Smooth muscle cell (in vitro differentiated cells): ENCODE results near the gene YBX1. TPM values are rescaled to one million over a fixed set of nuclear protein-coding genes. Genes with fewer than 3 reads are reported as not detected.

Experiments
- DNase-seq: peaks from one replicate; lab custom pipeline; 2025; ENCODE audit not compliant: unreplicated experiment; lab: John Stamatoyannopoulos, UW
- H2AFZ ChIP-seq: fragments of 200-600 bp; sonication (generic); 2 replicates; pipeline ENCODE4 v1.6.0; 2016; ENCODE audit warnings: antibody characterized with exemption, low read depth, mild to moderate bottlenecking
- H3F3A ChIP-seq: fragments of 200-600 bp; sonication (generic); 2 replicates; pipeline ENCODE4 v1.6.0; 2017; ENCODE audit warnings: antibody characterized with exemption, low read depth
- H3K27ac ChIP-seq: fragments of 200-600 bp; sonication (generic); 2 replicates; pipeline ENCODE4 v1.5.1; 2016; ENCODE audit warnings: low read depth, mild to moderate bottlenecking
- H3K27me3 ChIP-seq: fragments of 200-600 bp; sonication (generic); 2 replicates; pipeline ENCODE4 v1.6.1; 2016; ENCODE audit warnings: low read depth, mild to moderate bottlenecking
- H3K36me3 ChIP-seq: fragments of 200-600 bp; sonication (generic); 2 replicates; pipeline ENCODE4 v1.5.1; 2016; ENCODE audit warnings: low read depth
- H3K4me1 ChIP-seq: fragments of 200-600 bp; sonication (generic); 2 replicates; pipeline ENCODE4 v1.5.1; 2016; ENCODE audit warnings: low read depth
- H3K4me2 ChIP-seq: fragments of 200-600 bp; sonication (generic); 2 replicates; pipeline ENCODE4 v1.6.0; 2016; ENCODE audit warnings: mild to moderate bottlenecking
- H3K4me3 ChIP-seq: fragments of 200-600 bp; sonication (generic); 2 replicates; pipeline ENCODE4 v1.5.1; 2016; ENCODE audit warnings: mild to moderate bottlenecking
- H3K79me2 ChIP-seq: fragments of 200-600 bp; sonication (generic); 2 replicates; pipeline ENCODE4 v1.6.0; 2016; ENCODE audit warnings: low read depth, mild to moderate bottlenecking
- H3K9ac ChIP-seq: fragments of 200-600 bp; sonication (generic); 2 replicates; pipeline ENCODE4 v1.6.0; 2016; ENCODE audit warnings: low read depth
- H3K9me3 ChIP-seq: fragments of 200-600 bp; sonication (generic); replicated peaks from 2 replicates; pipeline ENCODE4 v1.5.1; 2016; ENCODE audit warnings: low read depth
- H4K20me1 ChIP-seq: fragments of 200-600 bp; sonication (generic); 2 replicates; pipeline ENCODE4 v1.6.0; 2016; ENCODE audit warnings: low read depth
- WGBS: methylation state at CpG from one replicate; pipeline ENCODE4 v1.1.7; 2016; ENCODE audit warnings: low lambda C conversion rate; 5-methylcytosine and 5-hydroxymethylcytosine counted together
- polyA plus RNA-seq: library from polyadenylated mRNA; unstranded; fragments of >200 nt; fragmentation: Nextera tagmentation; extraction: Ambion mirVana; gene quantifications from 2 replicates; pipeline ENCODE4 v1.2.1, GENCODE V29; 2016
- total RNA-seq: library from RNA; depleted of rRNA; stranded (reverse); fragments of >200 nt; gene quantifications from 2 replicates; pipeline ENCODE4 v1.2.3, GENCODE V29; 2014
- TF ChIP-seq, protein P1 (sequence below): fragments of 200-600 bp; sonication (generic); IDR thresholded peaks from 2 replicates; pipeline ENCODE4 v1.5.1; 2017; ENCODE audit warnings: borderline replicate concordance, mild to moderate bottlenecking, antibody characterized with exemption; ENCODE audit not compliant: insufficient read depth, poor library complexity, severe bottlenecking

Gene YBX1
- total and polyA plus RNA-seq, 2 experiments from 2014 or later: 284 to 587 TPM

- TF ChIP-seq, protein P1, sequence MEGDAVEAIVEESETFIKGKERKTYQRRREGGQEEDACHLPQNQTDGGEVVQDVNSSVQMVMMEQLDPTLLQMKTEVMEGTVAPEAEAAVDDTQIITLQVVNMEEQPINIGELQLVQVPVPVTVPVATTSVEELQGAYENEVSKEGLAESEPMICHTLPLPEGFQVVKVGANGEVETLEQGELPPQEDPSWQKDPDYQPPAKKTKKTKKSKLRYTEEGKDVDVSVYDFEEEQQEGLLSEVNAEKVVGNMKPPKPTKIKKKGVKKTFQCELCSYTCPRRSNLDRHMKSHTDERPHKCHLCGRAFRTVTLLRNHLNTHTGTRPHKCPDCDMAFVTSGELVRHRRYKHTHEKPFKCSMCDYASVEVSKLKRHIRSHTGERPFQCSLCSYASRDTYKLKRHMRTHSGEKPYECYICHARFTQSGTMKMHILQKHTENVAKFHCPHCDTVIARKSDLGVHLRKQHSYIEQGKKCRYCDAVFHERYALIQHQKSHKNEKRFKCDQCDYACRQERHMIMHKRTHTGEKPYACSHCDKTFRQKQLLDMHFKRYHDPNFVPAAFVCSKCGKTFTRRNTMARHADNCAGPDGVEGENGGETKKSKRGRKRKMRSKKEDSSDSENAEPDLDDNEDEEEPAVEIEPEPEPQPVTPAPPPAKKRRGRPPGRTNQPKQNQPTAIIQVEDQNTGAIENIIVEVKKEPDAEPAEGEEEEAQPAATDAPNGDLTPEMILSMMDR: peak; percentile 4
- Histone ChIP-seq H3F3A (peaks cover 8% of the 10 kb centered on the region), H3K27me3 (peaks cover 9% of the 10 kb centered on the region), H3K4me3 (peak within 1 kb of the TSS; percentile 81), H3K9me3 (no peaks in the 10 kb centered on the region), H3K4me2 (peak within 1 kb of the TSS; percentile 90), H3K9ac (peak within 1 kb of the TSS; percentile 80), H2AFZ (peak within 1 kb of the TSS; percentile 95), H3K79me2 (peaks cover 17% of the 10 kb centered on the region), H4K20me1 (no peaks in the 10 kb centered on the region), H3K36me3 (no peaks in the 10 kb centered on the region), H3K27ac (peak within 1 kb of the TSS; percentile 71), H3K4me1 (peaks cover 15% of the 10 kb centered on the region)
- 1% methylated on average over 53 of the region's 53 CpGs for WGBS
- DNase-seq: peak; percentile 75
Measured at GRCh38 chr1:42657981-42658876, 24.0 kb upstream of the YBX1 start, which contains the start of gene PPIH. Gene PPIH (plus strand): TSS chr1:42658423. CDS start chr1:42658447, 24 bp downstream.

GRCh38 chr1:42658877-42659337, 23.3 kb upstream of the YBX1 start:
- Histone ChIP-seq H3K27ac (peak overlapping the region; percentile 71), H3K9me3 (no peaks in the 10 kb centered on the region), H3K27me3 (peaks cover 2% of the 10 kb centered on the region), H3K4me2 (peak overlapping the region; percentile 90), H3K4me1 (peaks cover 15% of the 10 kb centered on the region), H3K79me2 (peaks cover 17% of the 10 kb centered on the region), H3K36me3 (no peaks in the 10 kb centered on the region), H2AFZ (peak overlapping the region; percentile 95), H4K20me1 (no peaks in the 10 kb centered on the region), H3F3A (peaks cover 8% of the 10 kb centered on the region), H3K9ac (peak overlapping the region; percentile 80), H3K4me3 (peak overlapping the region; percentile 81)
- WGBS: 9% methylated on average over 20 of the region's 20 CpGs
- no peak for DNase-seq
- TF ChIP-seq, protein P1: no peak

DNA sequence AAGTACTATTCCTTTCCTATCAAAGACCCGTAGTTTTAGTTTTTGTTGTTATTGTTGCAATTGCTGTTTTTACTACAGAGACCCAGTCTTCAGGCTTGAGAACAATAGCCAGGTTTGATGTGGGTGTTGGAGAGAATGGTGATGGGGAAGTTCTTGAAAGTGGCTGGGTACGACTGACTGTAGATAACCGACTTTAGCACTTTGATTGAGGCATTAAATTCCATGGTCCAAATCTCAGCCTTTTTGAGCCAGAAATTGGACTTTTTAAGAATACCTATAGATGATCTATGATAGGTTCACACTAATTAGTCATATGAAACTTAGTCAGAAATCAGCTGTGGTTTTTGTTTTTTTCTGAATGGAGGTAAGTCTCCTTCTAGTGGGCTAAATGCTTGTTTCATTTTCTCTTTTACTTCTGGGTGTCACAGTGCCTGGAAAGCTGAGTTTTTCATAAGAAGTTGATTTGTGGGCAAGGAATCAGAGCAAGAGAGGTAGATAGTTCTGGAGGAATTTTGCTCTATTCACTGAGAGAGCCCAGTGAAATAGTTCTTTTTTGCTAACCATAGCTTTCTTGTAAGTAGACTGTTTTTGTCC, 21.2 kb upstream of the YBX1 start:
- H4K20me1 ChIP-seq: no peaks in the 10 kb centered on the region
- peaks cover 15% of the 10 kb centered on the region for H3K4me1 ChIP-seq
- H3K9ac ChIP-seq: no peak overlapping the region
- H3F3A ChIP-seq: peaks cover 8% of the 10 kb centered on the region
- no peak for DNase-seq
- no peak overlapping the region for H3K4me3 ChIP-seq
- H3K79me2 ChIP-seq: peaks cover 17% of the 10 kb centered on the region
- no peak overlapping the region for H2AFZ ChIP-seq
- WGBS: 95% methylated on average over 3 of the region's 3 CpGs
- TF ChIP-seq, protein P1: no peak
- H3K27ac ChIP-seq: no peak overlapping the region
- no peak overlapping the region for H3K4me2 ChIP-seq
- H3K27me3 ChIP-seq: no peaks in the 10 kb centered on the region
- no peaks in the 10 kb centered on the region for H3K9me3 ChIP-seq
- H3K36me3 ChIP-seq: no peaks in the 10 kb centered on the region
